Brain microvascular endothelial cell (primary cell): ENCODE measurements around the gene FBXO31.
A peak's percentile ranks its signal among the peaks of the same experiment; 100 is the strongest.

Experiments
- DNase-seq: peaks from one replicate; pipeline ENCODE4 v3.0.0-alpha.2; 2020
- H3K27ac ChIP-seq: fragments of 250-450 bp; sonication (Bioruptor Pico); 2 replicates; pipeline ENCODE4 v1.5.1; 2020; ENCODE audit warnings: mild to moderate bottlenecking, moderate library complexity
- H3K27me3 ChIP-seq: fragments of 250-450 bp; sonication (Bioruptor Pico); replicated peaks from 2 replicates; pipeline ENCODE4 v1.5.1; 2020; ENCODE audit warnings: mild to moderate bottlenecking
- H3K36me3 ChIP-seq: fragments of 250-450 bp; sonication (Bioruptor Pico); replicated peaks from 2 replicates; pipeline ENCODE4 v1.5.1; 2020; ENCODE audit warnings: mild to moderate bottlenecking
- H3K4me3 ChIP-seq: 2 replicates; pipeline ENCODE4 v1.5.1; 2011; ENCODE audit warnings: low read depth, mild to moderate bottlenecking, control low read depth, low read length, moderate library complexity
- in situ Hi-C: cut with HindIII; loops from 2 replicates; pipeline ENCODE4 v1.10.0; 2017; ENCODE audit warnings: low sequenced_read_pairs, low pct_ligation_motif_present
- TF ChIP-seq, protein P1 (sequence below): IDR thresholded peaks from 2 replicates; pipeline ENCODE4 v1.5.1; 2011; ENCODE audit warnings: low read depth, mild to moderate bottlenecking, moderate library complexity, low read length, control low read depth, inconsistent platforms; ENCODE audit errors: missing control alignments

FBXO31 gene

DNA sequence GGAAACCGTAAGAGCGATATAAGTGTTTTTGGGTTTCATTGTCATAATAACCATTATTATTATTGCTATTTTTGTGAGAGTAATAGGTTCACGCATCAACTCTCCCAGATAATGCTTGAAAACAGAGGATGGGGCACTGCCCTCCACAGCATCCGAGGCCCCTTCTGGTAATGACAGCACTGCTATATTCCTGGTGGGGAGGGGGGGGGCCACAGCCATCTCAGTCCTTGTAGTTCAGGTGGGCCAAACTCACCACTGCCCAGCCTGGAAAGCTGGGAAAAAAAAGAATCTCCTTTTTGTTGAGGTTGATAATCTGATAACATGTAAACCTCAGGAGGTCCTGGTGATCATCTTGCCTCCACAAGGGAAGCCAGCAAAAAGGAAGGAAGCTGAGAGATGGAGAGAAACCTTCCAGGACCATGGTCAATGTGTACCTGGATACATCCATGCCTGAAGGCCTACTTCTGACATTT, 67.1 kb downstream of the FBXO31 start:
- peak overlapping the region; percentile 87 for H3K27ac ChIP-seq
- DNase-seq = no peak
- in situ Hi-C loops = no loop called here
- TF ChIP-seq, protein P1, sequence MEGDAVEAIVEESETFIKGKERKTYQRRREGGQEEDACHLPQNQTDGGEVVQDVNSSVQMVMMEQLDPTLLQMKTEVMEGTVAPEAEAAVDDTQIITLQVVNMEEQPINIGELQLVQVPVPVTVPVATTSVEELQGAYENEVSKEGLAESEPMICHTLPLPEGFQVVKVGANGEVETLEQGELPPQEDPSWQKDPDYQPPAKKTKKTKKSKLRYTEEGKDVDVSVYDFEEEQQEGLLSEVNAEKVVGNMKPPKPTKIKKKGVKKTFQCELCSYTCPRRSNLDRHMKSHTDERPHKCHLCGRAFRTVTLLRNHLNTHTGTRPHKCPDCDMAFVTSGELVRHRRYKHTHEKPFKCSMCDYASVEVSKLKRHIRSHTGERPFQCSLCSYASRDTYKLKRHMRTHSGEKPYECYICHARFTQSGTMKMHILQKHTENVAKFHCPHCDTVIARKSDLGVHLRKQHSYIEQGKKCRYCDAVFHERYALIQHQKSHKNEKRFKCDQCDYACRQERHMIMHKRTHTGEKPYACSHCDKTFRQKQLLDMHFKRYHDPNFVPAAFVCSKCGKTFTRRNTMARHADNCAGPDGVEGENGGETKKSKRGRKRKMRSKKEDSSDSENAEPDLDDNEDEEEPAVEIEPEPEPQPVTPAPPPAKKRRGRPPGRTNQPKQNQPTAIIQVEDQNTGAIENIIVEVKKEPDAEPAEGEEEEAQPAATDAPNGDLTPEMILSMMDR = no peak
- H3K36me3 ChIP-seq = peaks cover 2% of the 10 kb centered on the region
- H3K4me3 ChIP-seq = peak overlapping the region; percentile 93
- no peaks in the 10 kb centered on the region for H3K27me3 ChIP-seq

DNA sequence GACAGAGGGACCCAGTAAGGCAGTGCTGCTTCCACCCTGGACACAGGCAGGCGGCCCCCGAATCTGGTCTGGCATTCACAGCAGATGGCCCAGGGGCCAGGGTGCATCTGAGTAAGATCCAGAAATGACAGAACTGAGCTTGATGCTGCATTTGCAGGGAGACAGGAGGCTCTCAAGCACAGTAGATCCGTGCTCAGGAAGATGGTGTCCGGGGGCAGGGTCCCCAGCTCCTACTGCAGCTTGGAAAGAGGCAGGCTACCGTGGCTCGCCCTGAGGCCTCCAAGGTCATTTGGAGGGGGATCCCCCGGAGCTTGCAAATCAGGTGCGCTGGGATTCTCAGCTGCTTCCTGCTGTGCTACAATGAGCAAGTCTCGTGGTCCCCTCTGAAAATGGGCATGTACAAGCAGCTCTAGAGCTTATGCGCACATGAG, 68.6 kb downstream of the FBXO31 start:
- H3K27ac ChIP-seq = no peak overlapping the region
- peaks cover 2% of the 10 kb centered on the region for H3K36me3 ChIP-seq
- no peak overlapping the region for H3K4me3 ChIP-seq
- H3K27me3 ChIP-seq = no peaks in the 10 kb centered on the region
- TF ChIP-seq, protein P1 = no peak
- in situ Hi-C loops = no loop called here
- DNase-seq = no peak

DNA sequence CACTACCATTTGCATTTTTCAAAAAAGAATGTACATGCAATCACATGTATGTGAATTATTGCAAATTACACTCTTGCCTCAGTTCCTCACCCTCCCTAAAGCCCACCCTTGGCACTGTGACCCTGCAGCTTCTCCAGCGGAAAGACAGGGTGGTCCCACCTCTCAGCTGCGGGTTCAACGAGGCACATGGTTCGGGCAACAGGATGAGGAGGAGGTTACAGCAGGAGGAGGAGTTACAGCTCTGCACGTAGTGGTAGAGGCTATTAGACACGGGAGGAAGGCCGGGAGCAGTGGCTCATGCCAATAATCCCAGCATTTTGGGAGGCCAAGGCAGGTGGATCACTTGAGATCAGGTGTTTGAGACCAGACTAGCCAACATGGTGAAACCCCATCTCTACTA, 71.6 kb downstream of the FBXO31 start:
- H3K27ac ChIP-seq = no peak overlapping the region
- no peaks in the 10 kb centered on the region for H3K27me3 ChIP-seq
- H3K36me3 ChIP-seq = no peaks in the 10 kb centered on the region
- H3K4me3 ChIP-seq = no peak overlapping the region
- in situ Hi-C loops = no loop called here
- no peak for DNase-seq
- TF ChIP-seq, protein P1 = no peak

DNA sequence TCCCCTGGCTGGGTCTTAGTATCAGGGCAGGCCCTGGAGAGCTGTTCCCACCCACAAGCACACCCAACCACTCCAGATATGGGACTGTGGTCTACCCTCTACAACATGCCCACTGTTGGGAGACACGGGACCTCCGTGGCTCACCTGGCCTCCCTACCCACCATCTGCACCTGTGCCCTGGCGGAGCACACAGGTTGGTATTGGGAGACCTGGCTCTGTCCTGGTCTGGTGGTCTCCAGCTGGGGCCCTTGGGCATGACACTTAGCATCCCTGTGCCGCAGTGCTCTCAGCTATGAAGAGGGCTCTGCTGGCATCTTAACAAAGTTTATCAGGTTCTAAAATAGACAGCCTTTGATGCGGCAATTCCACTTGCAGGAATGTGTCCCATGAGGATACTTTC, 72.2 kb downstream of the FBXO31 start:
- H3K27me3 ChIP-seq = no peaks in the 10 kb centered on the region
- in situ Hi-C loops = no loop called here
- H3K27ac ChIP-seq = no peak overlapping the region
- H3K4me3 ChIP-seq = no peak overlapping the region
- no peak for DNase-seq
- TF ChIP-seq, protein P1 = no peak
- no peaks in the 10 kb centered on the region for H3K36me3 ChIP-seq

DNA sequence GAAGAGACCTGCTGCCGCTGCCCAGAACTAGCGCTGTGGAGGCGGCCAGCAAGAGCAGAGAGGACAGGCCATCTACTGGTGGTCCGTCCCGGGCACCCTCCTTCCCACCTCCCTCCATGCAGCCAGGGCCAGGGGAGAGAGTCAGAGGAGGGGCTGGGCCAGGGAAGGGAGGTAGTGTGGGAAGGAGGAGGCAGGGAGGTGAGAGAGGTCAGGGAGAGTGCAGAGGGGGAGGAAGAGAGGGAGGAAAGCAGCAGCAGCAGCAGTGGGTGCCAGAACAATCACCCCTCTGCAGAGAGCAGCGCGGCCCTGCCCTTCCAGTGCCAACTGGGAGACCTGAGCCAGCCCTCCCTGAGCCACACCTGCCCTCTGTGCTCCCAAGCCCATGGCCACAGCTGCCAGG, 73.0 kb downstream of the FBXO31 start:
- TF ChIP-seq, protein P1 = no peak
- Histone ChIP-seq H3K27ac (no peak overlapping the region), H3K36me3 (no peaks in the 10 kb centered on the region), H3K27me3 (no peaks in the 10 kb centered on the region), H3K4me3 (no peak overlapping the region)
- in situ Hi-C loops = no loop called here
- DNase-seq = no peak

DNA sequence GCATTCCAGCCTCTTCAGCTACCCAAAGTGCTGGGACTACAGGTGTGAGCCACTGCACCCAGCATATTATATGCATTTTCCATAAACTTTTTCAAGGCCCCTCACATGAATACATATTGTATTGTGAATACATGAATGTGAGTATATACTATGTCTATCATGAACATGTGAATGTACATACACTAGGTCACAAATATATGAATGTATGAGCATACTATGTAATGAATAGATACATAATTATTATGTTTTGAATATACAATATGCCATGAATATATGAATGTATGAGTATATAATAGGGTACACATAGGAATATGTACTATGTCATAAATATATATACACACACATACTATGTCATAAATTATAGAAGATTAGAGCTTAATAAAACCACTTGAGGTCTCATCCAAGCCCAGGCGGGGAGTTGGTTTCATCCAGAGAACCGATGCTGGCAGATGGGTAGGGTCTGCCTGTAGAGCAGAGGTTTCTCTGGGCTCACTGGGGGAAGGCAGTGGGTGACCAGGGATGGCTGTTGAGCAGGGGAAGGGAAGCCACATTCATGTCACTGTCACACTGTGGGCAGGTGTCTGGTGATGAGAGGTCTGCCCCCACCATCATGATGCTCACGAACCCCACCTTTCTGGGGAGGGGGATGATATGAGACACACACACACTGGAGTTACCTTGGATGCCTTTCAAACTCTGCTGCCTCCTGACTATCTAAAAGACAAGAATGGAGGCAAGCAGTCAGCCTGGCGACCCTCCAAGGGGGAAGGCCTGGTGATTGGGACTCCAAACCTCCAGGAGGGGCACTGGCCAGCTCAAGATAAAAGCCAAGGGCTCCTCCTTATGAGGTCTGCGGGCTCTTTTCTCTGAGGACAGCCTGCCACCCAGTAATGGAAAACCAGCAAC, 73.7 kb downstream of the FBXO31 start:
- Histone ChIP-seq H3K4me3 (no peak overlapping the region), H3K27me3 (no peaks in the 10 kb centered on the region), H3K36me3 (no peaks in the 10 kb centered on the region), H3K27ac (no peak overlapping the region)
- in situ Hi-C loops = no loop called here
- DNase-seq = no peak
- TF ChIP-seq, protein P1 = no peak
